GM19193 (cell line): Measurements from ENCODE around the gene MRPL49.

ENCODE experiments used
- POLR2A ChIP-seq: IDR thresholded peaks from 4 replicates; pipeline ENCODE4 v1.6.1; 2011; ENCODE audit not compliant: insufficient read depth, insufficient read length; ENCODE audit errors: extremely low read depth

MRPL49 gene

DNA sequence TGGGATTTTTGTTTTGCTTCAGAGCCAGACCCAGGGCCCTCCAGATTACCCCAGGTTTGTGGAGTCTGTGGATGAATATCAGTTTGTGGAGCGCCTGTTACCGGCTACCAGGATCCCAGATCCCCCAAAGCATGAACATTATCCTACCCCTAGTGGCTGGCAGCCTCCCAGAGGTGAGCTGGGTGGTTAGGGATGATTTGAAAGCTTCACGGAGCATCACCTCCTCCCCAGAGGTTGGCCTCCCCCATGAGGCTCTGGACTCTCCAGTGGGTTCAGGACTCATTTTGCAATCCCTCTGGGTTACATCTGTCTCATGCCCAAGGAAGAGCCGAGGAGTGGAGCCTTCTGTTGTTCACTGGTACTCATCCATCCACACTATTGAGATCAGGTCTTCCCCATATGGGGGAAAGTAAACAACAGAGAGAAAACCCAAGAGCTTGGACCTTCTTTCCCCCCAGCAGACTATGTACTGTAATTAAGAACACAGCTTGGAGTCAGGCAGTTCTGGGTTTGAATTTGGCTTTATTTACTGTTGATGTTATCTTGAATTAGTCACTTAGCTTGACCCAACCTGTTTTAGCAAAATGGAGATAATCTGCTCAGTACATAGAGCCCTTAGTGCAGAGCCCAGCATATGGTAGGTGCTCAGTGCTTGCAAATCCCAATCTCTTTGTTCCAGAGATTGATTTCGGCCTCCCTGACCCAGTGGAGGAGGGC, 2.5 kb downstream of the MRPL49 start:
- TF ChIP-seq POLR2A, result no peak

DNA sequence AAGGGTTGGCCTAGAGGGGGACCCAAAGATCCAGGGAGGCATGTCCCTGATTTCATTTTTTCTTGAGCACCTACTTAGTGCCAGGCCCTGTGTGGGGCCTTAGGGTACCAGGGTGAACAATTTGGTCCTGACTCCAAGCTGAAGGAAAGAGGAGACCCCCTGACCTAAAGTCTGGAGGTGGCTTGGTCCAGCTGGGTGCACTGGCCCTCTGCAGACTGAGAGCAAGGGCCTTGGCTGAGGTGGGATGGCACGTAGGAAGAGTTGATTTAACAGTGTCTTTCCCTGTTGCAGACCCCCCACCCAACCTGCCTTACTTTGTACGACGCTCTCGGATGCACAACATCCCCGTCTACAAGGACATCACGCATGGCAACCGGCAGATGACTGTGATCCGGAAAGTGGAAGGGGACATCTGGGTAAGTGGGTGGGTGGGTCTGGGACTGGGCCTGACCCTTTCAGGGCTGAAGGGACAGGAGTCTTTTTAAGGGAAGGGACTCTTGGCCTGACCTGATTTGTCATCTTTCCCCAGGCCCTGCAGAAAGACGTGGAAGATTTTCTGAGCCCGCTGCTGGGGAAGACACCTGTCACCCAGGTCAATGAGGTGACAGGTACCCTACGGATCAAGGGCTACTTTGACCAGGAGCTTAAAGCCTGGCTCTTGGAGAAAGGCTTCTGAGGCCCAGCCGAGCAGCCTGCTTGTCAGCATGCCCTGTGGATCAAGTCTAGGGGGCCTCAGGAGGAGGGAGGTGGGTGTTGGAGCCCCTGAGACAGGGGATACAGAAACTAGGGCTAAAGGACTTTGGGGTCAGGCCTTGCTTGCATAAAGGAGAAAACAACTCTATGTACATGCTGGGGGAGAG, 3.3 kb downstream of the MRPL49 start:
- no peak for TF ChIP-seq POLR2A

DNA sequence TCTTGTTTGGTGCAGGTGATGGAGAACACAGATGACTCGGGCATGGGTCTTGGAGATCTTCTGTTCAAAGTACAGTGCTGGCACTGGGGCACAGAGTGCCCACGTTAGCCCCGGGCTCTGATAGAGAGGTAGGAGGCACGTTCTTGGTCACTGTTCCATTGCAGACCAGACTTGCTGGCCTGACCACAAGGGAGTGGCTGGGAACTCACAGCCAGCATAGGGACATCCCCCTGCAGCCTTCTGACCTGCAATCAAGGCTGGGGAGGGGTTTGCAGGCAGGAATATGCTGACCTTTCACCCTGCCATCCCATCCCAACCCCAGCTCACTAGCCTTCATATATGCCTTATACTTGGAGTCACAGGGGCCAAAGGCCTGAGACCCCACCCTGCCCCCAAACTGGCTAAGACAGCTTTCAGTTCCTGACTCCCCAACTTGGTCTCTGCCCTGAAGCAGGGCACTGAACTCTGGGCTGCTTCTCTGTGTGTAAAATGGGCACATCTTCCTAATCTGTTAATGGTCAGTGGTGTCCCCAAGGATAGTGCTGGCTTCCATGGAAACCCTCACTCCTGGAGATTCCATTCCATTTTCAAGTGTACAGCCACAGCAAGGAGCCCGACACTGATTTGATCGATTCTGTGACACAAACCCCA, 4.6 kb downstream of the MRPL49 start:
- peak; percentile 48 for TF ChIP-seq POLR2A

DNA sequence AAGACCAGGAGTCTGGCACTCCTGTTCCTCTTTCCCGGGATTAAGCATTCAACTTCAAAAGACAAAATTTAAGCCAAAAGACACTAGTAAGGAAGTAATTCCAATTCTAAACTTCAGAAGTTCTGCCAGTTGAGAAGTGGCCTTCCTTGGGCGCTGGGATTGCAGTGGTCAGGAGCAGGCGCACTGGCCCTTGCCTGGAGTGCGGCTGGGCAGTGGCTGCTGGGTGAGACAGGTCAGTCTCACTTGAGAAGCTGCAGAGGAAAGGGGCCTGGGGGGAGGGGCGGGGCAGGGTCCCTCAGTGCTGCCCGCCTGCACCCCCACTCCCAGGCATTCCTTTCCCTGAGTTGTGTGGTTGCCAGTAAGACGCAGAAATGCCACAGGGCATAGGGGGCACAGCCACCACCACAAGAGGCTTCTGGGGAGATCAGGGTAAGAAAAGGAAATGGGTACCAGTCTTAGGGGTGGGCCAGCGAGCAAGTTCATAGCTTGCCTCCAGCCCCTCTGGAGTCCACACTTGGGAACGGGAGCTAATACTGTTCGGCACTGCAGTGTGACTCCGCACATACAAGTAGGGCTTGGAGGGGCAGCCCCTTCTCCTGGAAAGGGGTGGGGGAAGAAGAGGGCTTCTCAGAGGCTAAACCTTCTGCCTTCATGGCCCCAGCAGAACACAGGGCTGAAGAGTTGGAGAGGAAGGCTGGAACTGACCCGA, 5.5 kb downstream of the MRPL49 start:
- no peak for TF ChIP-seq POLR2A

DNA sequence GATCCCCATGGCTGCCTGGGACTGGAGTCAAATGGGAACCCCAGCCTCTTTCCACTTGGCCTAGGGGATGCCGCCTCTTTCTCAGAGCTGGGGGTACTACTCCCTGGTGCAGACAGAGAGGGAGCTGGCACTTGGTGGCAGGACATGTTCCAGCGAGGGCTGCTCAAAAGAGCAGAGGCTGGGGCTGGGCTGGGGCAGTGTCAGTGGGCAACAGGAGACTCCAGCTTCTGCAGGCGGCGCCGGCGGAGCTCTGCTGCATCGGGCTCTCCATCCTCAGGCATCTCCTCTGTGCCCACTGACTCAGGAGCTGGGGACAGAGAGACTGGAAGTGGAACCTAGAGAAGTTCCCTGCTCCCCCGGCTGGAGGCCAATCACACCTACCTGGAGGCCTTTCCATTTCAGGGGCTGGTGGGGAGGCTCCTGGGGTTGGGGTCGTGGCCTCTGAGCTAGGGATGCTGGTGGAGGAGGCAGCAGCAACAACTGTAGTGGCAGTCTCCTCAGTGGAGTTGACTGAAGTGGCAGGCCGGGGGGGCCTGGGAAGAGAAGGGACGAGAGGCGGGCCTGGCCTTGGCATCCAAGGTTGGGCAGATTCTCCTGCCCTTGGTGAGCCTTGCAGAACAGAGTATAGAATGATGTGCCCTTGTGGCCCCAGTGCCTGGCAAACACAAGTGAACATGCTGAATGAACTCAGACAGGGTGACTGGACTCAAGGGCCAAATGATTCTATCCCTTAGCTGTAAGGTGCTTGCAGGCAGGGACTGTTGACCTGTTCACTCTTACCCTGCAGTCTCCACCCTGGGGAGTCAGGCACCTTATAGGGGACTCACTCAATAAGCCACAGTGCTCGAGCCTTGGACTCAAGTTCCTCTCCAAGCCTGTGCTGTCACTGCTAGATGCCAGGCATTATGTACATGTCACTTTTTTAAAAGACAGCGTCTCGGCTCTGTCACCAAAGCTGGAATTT, 6.3 kb downstream of the MRPL49 start:
- TF ChIP-seq POLR2A, result peak; percentile 52

DNA sequence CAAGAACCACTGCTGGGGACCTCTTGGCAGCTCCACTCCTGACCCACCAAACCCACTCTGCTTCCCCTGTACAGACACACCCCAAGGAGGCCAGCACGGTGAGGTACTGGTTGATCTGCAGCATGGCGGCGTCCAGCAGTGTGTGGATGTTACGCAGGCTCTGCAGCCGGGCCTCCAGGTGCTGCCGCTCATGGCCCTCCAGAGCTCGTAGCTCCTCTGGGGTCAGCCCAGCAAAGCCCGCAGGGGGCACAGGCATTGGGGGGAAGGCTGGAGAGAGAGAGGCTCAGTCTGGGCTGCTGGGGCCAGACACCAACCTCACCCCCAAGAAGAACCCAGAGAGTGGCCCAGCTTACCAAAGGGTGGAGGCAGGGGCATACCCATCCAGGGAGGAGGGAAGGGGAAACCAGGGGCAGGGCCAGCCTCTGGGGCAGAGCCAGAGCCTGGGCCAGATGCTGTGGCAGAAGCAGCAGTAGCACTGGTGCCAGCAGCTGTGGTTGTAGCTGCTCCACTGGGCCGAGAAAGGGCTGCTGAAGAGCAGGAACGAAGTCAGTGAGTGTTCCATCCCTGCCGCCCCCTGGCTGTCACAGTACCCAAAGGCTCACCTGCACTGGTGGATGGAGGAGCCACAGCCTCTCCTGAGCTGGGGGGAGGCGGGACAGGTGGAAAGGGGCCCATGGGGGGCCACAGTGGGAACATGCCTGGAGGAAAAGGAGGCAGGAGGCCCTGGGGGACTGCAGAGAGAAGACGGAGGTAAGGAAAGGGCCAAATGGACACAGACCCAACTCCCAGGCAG, 7.7 kb downstream of the MRPL49 start:
- TF ChIP-seq POLR2A, result no peak

DNA sequence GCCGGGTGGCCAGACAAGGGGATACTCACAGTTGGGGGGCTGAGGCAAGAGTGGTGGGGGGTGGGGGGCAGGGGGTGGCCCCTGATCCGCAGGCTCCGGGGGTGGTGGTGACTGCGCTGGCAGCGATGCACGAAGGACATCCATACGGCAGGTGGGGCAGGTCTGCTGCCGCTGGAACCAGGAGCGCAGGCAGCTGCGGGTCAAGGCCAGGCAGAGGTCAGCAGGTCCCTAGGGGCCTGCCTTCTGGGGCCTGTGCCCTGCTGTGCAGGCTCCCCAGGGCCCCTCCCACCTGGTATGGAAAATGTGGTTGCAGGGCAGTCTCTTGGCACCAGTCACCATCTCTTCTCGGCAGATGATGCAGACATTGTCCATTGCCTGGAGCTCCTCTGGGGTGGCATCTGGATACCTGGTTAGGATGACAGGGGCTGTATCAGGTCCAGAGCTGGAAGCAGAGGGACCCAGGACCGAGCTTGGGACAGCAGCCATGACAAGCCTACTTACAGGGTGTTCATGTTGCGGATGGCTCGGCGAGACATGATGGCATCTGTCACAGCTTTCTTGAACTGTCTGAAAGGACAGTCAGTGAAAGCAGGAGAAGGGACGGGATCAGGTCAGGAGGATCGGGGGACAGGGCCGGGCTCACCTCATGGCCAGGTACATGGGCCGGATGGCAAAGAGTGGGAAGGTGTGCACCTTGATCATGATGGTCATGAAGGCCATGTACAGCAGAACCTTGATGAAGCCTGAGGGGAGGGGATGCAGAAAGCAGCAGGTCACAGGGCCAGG, 8.7 kb downstream of the MRPL49 start:
- no peak for TF ChIP-seq POLR2A

DNA sequence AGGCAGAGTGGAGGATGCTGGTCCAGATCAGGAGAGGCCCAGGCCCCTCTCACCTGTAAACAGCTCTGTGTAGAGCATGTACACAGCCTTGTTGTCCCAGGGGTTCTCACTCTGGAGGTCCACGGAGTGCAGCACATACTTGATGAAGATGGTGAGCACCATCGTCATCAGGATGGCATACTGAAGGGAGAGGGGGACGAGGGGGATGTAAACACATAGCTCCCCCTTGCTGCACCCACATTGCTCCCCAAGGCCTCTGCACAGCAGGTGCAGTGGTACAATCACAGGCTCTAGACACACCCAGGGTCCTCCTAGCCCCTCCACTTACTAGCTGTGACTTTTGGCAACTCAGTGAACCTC, 9.3 kb downstream of the MRPL49 start:
- TF ChIP-seq POLR2A, result no peak

DNA sequence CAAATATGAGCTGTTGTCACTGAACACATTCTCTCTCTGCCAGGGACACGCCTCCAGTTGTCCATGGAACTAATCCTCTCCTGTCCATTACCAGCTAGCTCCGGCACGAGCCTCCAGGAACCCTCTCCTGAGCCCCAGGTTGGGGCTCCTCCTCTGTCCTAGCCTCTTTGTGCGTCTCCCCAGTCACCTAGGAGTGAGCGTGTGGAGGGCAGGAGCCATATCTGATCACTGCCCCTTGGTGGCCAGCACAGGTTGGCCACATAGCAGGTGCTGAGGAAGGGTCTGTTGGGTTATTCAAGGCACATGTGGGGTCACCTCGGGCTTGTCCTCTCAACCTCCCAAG, 9.7 kb downstream of the MRPL49 start:
- no peak for TF ChIP-seq POLR2A

DNA sequence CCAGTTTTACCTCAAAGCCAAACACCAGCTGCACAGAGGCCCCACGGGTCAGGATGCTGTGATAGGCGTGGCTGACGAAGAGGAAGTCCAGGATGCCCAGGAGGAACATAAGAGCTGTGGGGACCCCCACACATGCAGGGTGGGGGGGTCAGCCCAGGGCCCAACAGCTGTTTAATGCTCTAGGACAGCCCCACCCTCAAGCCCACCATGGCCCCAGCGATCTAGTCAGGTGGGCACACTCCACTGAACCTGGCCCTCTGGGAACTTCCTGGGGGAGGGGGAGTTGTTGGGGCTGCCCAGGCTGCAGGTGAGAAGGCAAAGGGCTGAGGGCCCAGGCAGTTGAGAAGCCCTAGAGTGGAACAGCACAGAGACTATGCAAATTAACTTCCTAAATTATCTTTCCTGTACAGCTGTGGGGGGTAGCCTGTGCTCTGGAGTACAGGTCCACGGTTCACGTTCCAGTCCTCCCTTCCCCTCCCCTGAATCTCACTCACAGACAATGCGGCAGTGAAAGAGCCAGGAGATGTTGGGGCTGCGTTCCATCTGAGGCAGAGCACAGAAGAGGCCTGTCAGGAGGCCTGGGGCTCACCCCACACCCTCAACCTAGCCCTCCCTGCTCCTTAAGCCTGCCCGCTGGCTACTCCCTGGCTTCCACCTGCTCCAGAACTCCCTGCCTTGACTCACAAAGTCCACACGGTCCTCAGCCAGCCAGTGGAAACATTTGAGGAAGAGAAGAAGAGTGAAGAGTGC, 10.3 kb downstream of the MRPL49 start:
- TF ChIP-seq POLR2A, result peak; percentile 78

DNA sequence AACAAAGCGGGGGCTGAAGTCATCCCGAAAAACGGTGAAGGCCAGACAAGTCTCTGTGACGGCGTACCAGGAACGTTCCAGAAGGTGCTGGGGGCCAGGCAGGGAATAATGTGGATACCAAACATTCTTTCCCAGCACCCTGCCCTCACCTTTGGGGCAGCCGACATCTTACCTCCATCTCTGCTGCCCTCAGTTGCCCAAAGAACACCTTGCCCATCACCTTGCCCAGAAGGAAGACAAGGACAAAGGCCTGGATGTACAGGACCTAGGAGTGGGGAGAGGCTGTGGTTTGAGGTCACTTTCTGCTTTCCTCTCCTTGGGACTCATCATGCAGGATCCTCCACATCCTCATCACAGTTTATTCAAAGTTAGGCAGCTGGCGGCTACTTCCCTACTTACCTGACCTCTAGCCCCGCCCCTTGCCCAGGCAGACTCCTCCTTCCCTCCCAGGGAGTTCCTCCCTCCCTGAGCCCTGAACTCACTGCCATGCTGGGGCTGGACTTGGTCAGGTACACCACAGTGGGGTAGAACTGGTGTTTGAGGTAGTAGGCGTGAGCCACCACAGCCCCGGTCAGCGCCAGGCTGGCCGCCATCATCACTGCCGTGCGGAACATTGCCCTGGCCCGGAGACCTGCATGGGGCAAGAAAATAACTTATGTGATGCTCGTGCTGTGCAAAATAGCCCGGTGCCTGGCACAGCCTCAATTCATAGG, 11.0 kb downstream of the MRPL49 start:
- TF ChIP-seq POLR2A, result peak; percentile 64
